Activated CD4-positive, alpha-beta T cell treated with anti-CD3 and anti-CD28 coated beads for 48 hours (primary cell): Measurements from ENCODE around the gene KIFC1.
A peak's percentile ranks its signal among the peaks of the same experiment; 100 is the strongest.

ENCODE experiments used
- DNase-seq: peaks from one replicate; pipeline ENCODE4 v3.0.0-alpha.2; 2020

KIFC1 gene

DNA sequence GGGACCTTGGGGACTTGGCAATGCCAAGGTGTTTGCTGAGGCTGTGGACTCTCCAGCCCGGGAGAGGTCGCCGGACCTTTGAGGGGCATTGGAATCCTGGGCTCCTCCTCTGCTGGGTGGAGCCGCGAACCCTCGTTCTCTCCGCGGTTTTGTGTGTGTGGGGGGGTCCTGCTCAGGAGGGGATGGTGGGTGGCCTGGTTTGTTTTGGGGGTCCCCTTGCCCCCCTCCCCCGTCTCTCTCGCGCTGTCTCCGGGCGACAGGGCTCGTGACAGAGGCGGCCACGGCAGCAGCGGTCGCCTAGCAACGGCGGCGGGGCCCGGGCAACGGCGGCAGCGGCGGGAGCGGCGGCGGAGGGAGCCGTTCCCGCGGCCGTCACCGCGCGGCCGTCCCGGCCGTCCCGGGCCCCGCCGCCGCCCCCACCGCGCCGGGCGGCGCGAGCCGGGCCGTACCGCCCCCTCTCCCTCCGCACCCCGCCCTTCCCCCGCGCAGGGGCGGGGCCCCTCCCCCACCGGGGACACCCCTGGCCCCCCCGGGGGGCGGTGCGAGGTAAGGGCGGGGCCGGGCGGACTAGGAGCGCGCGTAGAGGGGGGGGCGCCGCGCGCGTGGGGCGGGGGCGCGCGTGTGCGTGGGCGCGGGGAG lies 36.1 kb downstream of the KIFC1 start:
- DNase-seq, result peak; percentile 64

DNA sequence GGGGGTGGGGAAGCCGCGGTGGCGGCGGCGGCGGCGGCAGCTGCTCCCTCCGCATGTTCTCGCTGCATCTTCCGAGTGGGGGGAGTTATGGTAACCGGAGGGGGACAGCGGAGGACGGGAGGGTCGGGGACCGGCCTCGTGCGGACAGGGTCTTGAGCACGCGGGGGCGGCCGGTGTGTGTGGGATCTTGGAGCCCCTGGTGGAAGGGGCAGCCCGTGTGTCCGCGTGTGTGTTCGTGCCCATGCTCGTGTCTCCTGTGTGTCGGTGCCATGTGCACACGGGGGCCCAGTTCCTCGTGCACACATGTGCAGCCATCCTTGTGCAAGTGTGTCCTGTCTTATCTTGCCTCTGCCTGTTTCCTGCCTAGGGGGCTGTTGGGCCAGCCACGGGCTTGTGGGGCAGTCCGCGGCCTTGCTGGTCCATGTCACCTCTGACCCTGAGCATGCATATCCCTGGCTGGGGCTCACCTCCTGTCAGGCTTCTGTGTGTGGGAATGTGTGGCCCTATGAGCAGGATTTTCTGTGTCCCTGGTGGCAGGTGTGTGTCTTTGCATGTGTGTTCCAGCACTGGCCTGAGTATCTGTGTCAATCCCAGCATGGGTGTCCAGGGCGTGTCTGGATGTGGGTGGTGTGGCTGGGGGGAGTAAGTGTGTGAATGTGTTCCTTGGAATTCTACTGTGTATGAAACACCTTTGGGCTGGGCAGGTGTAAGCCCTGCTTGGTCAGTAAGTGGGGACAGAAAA lies 36.8 kb downstream of the KIFC1 start:
- peak; percentile 57 for DNase-seq

DNA sequence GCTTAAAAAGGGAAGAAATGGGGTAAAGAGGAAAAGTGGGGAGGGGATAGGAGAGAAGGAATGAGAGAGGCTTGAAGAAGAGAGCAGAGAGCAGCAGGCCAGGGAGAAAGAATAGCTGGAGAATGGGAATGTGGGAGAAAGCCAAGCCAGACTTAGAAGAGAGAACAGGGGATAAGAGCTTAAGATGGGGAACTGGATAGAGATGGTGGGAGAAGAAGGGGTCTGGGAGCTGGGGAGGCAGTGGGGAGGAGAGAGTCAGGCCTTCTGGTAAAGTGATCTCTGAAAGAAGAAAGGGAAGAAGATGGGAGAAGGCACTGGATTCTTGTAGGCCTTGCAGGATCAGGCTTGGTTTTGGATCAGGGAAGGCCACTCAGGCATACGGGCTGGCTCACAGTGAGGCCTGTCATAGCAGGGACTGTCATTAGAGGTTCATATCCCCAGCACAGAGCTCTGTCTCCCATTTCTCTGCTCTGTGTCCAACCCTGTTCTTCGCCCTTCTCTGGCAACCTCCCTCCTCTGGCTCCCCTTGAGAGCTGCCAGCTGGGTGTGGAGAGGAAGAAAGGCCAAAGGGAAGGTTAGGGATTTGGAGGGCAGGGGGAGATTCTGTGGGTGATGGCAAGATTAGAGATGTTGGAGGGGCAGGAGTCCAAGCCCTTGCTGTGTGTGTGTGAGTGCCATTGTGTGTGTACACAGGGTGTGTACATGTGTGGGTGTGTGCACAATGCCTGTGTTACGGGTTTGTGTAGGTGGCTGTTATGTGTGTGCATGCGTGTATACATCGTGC lies 37.5 kb downstream of the KIFC1 start:
- no peak for DNase-seq

DNA sequence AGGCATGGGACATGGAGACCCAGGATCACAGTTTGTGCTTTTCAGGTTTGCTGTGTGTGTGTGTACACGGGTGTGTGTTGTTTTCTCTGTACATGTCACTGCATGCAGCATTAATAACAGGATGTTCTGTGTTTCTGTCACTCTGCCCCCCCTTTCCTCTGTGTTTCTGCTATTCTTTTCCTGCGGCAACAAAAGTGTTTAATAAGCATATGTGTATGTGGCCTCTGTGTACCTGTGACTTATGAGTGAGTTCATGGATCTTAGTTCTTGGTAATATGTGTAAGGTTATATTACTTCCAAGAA lies 38.1 kb downstream of the KIFC1 start:
- no peak for DNase-seq

DNA sequence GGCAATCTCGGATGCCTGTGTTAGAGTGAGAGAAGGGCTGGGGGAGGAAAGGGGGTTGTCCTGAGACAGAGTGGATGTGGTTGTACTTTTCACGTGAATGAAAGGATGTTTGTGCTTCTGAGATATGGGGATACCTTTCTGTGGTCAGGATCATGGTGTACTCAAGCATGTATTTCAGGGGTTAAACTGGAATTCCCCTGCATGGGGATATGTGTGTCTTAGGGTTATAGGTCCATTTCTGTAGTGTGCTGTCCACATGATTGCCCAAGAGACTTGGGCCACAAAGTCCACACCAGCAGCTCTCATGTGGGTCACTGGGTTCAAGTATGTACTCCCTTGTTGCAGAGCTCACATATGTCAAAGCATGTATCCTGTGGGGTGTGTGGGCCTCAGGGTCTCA lies 38.7 kb downstream of the KIFC1 start:
- no peak for DNase-seq

DNA sequence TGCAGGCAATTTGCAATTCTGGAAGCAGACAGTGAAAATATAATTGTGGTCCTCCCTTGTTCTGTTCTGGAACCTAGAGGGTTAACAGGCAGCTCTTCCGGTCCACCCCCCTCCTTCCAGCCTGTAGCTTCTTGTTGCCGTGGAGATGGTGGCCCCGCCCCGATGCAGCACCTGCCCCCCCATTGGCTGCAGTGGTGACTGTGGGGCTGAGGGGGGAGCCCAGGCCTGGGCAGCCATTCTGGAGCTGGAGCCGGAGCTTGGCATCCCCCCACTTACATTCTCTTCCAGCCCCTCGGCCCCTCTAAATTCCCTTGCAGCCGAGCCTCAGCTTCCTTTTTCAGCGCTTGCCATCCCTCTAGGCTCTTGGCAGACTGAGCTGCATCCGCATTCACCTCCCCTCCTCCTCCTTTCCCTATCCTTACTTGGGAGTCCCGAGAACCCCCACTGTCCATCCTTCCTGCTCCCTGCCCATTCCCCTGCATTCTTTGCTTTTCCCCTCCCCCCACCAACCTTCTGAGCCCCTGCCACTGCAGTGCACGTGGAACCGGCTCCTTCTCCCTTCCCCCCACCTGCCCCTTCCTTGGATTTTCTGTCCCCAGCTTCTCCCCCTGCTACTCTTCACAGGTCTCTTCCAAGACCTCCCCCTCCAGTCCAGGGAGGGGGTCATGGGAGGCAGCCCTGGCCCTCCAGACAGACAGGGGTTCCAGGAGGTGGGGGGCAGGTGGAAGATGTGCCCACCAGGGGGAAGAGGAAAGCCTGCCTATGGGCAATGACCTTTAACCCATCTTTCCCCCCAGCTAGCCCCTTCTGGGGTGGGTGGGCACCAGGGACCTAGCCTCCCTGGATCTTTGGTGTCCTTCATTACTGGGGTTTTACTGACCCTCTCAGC lies 39.6 kb downstream of the KIFC1 start:
- DNase-seq, result peak; percentile 85

DNA sequence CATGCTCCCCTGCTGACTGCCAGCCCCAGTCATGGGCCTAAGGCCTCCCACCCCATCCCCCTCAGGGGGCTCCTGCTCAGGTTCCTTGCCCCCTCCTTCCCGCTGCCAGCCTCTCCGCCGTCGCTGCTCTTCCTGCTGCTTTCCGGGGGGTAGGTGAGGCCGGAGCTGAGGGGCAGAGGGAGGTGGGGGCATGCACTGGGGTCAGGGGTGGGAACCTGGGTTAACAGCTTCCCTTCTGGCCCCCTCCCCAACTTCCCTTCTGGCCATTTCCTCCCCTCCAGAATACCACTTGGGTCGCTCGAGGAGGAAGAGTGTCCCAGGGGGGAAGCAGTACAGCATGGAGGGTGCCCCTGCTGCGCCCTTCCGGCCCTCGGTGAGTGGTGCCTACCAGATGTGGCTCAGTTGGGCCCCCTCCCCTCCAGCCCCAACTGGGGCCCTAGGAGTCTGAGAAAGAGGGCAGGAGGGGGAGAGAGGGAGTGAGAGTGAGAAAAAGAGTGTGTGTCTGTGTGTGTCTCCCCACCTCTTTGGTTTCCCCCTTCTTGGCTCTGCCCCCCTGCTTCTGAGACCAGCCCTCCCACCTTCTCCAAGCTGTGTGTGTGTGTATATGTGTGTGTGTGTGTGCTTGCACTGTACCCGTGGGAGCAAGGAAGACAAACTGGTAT lies 40.4 kb downstream of the KIFC1 start:
- DNase-seq, result no peak

DNA sequence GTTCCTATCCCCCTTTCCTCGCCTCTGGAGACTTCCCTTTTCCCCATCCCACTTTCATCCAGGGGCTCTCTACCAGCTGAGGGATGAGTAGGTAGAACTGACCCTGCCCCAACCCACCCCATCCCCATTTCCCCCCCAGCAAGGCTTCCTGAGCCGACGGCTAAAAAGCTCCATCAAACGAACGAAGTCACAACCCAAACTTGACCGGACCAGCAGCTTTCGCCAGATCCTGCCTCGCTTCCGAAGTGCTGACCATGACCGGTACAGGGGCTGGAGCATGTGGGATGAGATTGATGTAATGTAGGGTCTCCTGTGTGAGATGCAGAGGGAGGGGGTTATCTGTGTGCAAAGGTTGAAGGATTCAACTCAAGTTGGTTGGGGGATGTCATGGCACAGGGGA lies 40.9 kb downstream of the KIFC1 start:
- no peak for DNase-seq

DNA sequence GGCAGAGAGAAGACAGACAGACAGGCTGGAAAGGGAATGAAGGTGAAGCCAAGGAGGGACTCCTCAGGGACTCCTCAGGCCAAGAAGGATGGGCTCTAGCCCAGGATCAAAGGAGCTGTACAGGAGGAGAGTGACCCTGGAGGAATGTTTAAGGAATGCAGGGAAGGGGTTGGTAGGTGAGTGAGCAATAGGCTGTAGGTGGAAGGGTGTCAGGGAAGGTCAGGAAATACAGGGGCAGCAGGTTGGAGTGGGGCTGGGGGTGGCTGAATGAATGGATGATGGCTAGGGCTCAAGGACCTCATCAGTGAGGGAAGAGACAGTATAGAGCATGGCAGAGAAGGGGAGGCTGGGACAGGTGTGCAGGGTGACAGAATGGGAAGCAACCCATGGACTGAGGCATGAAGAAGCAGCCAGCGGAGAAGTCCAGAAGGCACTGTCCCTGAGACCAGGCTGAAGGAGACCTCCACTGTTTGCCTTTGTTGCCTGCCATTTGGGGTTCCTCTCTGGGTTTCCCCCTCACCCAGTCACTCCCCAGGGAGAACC lies 41.4 kb downstream of the KIFC1 start:
- no peak for DNase-seq

DNA sequence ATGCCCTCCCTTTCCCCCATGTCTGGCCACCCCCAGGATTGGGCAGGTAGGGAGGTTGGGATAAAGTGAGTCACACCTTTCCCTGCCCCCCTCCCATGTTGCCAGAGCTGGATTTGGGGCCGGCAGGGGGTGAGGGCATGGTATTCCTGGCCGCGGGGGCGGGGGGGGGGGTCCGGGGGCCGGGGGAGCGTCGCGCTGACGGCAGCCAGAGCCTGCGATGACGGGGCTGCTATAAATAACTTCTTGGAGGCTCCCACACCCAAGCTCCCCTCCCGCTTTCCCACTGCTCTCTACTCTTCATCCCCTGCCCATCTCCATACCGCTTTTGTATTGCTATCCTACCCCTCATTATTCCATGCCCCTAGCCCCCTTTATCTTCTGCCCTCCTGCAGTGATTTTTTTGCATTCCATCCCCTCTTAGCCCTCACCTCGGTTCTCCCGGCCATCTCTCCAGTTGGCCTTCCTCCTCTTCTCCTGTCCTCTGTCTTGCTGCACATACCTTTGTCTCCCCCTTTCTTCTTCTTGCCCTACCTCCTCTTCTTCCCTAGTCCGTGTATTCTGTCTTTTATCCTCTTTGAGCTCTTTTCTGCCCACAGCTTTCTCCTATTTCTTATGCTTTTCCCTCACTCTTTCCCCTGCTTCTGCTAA lies 42.0 kb downstream of the KIFC1 start:
- DNase-seq, result no peak

DNA sequence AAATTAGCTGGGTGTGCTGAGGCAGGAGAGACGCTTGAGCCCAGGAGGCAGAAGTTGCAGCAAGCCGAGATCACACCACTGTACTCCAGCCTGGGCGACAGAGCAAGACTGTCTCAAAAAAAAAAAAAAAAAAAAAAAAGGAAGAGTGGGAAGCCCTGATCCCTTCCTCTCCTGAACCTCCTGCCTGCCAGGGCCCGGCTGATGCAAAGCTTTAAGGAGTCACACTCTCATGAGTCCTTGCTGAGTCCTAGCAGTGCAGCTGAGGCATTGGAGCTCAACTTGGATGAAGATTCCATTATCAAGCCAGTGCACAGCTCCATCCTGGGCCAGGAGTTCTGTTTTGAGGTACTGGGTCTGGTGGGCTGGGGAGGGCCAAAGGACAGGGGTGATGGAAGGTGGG lies 43.3 kb downstream of the KIFC1 start:
- DNase-seq, result no peak

DNA sequence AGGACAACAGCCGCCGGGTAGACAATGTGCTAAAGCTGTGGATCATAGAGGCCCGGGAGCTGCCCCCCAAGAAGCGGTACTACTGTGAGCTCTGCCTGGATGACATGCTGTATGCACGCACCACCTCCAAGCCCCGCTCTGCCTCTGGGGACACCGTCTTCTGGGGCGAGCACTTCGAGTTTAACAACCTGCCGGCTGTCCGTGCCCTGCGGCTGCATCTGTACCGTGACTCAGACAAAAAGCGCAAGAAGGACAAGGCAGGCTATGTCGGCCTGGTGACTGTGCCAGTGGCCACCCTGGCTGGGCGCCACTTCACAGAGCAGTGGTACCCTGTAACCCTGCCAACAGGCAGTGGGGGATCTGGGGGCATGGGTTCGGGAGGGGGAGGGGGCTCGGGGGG lies 46.0 kb downstream of the KIFC1 start:
- no peak for DNase-seq

DNA sequence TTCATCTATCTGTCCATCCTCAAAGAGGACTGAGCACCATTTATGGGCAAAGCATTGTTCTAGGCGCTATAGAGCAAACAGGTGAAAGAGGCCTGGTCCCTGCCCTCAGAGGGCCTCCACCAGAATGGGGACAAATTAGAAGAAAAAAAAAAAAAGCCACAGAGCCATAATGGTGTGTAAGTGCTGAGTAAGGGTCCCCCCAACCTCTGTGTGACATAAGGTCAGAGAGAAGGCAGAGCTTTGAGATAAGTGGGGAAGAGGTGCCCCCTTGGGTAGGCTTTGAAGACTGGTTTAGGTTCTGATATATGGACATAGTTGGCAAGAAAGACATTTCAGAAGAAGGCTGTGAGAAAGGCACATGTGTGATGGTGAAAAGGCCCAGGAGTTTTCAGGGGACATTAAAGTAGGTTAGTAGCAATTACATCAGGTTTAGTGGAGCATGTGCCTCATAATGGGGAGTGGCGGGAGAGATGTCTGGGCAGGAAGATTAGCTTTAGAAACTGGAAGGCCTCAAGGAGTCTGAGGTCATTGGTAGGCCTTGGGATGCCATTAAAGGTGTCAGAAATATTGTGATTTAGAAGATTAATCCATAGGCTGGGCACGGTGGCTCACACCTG lies 47.5 kb downstream of the KIFC1 start:
- no peak for DNase-seq

DNA sequence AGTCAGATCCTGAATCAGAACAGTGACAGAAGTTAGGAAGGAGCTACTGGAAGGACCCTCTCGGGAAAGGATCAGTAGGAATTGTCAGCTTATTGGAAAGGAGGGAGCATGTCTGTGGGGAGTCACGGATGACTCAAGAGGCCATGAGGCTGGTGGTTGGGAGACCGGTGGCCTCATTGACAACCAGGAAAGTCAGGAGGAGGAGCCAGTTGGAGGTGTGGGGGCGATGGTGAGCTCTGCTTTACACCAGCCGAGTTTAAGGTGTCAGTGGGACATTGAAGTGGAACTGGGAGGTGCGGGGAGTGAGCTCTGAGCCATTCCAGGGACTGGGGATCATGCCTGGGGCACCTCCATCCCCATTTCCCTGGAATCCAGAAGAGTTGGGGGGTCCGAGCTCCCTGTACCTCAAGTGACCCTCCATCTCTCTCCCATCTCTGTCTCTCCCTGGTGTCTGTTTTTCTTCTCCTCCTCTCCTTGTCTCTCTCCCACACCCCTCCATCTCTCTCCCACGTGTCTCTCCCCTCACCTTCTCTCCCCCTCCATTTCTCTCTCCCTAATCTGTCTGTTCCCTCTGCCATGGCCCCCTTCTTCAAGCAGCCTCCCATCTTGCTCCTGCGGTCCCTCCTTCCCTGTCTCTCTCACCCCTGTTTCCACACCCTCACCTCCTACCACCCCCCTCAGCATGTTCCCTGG lies 48.5 kb downstream of the KIFC1 start:
- no peak for DNase-seq

DNA sequence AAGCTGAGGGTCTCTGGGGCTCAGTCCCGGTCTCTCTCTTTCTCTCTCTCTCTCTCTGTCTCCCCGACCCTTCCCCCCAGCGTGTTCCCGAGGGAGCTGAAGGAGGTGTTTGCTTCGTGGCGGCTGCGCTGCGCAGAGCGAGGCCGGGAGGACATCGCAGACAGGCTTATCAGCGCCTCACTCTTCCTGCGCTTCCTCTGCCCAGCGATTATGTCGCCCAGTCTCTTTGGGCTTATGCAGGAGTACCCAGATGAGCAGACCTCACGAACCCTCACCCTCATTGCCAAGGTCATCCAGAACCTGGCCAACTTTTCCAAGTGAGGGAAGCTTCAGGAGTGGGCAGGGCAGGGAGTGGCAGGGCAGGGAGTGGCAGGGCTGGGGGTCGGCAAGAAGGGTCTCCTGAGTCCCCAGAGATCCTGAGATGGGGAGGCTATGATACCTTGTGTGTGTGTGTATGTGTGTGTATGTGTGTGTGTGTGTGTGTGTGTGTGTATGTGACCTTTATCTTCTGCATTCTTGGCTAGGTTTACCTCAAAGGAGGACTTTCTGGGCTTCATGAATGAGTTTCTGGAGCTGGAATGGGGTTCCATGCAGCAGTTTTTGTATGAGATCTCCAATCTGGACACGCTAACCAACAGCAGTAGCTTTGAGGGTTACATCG lies 49.2 kb downstream of the KIFC1 start:
- DNase-seq, result no peak

DNA sequence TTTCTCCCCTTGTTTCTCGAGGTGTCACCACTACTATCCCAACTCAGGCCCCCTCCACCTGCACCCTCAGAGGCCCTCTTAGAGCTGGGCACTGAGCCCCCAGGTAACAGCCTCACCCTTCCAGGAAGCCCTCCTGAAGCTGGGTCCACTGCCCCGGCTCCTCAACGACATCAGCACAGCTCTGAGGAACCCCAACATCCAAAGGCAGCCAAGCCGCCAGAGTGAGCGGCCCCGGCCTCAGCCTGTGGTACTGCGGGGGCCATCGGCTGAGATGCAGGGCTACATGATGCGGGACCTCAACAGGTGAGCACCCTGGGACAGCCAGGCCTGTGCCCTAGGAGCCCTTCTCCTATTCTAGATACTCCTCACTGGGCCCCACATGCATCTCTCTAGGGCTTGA lies 49.8 kb downstream of the KIFC1 start:
- DNase-seq, result no peak

DNA sequence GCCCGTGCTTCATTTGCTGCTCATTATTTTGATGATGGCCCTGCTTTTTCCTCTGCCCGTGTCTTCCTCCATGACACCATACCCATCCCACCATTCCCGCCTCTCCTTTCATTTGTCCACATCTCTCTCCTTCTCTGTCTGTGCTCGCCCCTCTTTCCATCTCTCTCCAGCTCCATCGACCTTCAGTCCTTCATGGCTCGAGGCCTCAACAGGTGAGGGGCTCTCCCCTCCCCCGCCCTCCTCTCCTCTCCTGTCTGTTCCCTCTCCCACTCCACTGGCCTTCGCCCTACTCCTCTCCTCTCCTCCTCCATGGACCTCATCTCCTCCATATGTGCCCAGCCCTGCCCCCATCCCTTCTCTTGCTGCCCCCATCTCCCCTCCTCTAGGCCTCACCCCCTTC lies 50.7 kb downstream of the KIFC1 start:
- no peak for DNase-seq

DNA sequence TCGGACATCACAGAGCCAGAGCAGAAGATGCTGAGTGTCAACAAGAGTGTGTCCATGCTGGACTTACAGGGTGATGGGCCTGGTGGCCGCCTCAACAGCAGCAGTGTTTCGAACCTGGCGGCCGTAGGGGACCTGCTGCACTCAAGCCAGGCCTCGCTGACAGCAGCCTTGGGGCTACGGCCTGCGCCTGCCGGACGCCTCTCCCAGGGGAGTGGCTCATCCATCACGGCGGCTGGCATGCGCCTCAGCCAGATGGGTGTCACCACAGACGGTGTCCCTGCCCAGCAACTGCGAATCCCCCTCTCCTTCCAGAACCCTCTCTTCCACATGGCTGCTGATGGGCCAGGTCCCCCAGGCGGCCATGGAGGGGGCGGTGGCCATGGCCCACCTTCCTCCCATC lies 51.4 kb downstream of the KIFC1 start:
- no peak for DNase-seq

DNA sequence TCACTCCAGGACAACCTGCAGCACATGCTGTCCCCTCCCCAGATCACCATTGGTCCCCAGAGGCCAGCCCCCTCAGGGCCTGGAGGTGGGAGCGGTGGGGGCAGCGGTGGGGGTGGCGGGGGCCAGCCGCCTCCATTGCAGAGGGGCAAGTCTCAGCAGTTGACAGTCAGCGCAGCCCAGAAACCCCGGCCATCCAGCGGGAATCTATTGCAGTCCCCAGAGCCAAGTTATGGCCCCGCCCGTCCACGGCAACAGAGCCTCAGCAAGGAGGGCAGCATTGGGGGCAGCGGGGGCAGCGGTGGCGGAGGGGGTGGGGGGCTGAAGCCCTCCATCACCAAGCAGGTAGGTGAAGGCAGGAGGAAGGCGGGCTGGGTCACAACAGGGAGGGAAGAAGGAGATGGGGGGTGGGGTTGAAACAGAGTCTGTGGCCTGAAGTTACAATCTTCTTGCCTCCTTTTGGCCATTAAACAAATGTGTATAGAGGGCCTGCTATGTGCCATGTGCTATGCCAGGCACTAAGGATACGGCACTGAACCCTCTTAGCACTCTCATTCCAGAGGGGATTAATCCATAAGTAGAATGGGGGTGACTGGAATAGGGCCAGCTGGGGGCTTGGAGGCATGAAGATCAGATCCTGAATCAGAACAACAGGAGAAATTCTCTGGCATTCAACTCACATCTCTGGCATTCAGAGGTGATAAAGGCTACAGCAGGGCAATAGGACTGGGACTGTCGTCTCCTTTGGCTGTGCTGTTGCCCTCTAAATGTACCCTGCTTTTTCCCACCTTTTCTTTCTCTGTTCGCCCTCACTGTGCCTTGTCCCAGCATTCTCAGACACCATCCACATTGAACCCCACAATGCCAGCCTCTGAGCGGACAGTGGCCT lies 52.2 kb downstream of the KIFC1 start:
- DNase-seq, result no peak
